AG09309 (cell line): ENCODE results near the gene SPACA9.

ENCODE experiments used
- DNase-seq: peaks from one replicate; pipeline ENCODE4 v3.0.0-alpha.2; 2010; ENCODE audit warnings: low read depth
- H3K4me3 ChIP-seq: 2 replicates; pipeline ENCODE4 v1.5.1; 2011; ENCODE audit warnings: mild to moderate bottlenecking, low read depth, low read length, moderate library complexity; ENCODE audit not compliant: control insufficient read depth
- TF ChIP-seq, protein P1 (sequence below): IDR thresholded peaks from 2 replicates; pipeline ENCODE4 v1.5.1; 2011; ENCODE audit warnings: mild to moderate bottlenecking, low read depth, low read length, inconsistent platforms; ENCODE audit not compliant: insufficient read depth, control insufficient read depth; ENCODE audit errors: missing control alignments

Gene SPACA9

GRCh38 chr9:132863096-132863495 lies 15.6 kb upstream of the SPACA9 start:
- TF ChIP-seq, protein P1, sequence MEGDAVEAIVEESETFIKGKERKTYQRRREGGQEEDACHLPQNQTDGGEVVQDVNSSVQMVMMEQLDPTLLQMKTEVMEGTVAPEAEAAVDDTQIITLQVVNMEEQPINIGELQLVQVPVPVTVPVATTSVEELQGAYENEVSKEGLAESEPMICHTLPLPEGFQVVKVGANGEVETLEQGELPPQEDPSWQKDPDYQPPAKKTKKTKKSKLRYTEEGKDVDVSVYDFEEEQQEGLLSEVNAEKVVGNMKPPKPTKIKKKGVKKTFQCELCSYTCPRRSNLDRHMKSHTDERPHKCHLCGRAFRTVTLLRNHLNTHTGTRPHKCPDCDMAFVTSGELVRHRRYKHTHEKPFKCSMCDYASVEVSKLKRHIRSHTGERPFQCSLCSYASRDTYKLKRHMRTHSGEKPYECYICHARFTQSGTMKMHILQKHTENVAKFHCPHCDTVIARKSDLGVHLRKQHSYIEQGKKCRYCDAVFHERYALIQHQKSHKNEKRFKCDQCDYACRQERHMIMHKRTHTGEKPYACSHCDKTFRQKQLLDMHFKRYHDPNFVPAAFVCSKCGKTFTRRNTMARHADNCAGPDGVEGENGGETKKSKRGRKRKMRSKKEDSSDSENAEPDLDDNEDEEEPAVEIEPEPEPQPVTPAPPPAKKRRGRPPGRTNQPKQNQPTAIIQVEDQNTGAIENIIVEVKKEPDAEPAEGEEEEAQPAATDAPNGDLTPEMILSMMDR: no peak
- no peak for DNase-seq
- no peak overlapping the region for H3K4me3 ChIP-seq

GRCh38 chr9:132864277-132864676 lies 14.4 kb upstream of the SPACA9 start:
- no peak overlapping the region for H3K4me3 ChIP-seq
- no peak for DNase-seq
- TF ChIP-seq, protein P1: no peak

GRCh38 chr9:132864691-132865090 lies 14.0 kb upstream of the SPACA9 start:
- no peak for DNase-seq
- TF ChIP-seq, protein P1: no peak
- no peak overlapping the region for H3K4me3 ChIP-seq

- no peak overlapping the region for H3K4me3 ChIP-seq
- TF ChIP-seq, protein P1: no peak
- no peak for DNase-seq
Measured at GRCh38 chr9:132866898-132867297, 11.8 kb upstream of the SPACA9 start.

DNA sequence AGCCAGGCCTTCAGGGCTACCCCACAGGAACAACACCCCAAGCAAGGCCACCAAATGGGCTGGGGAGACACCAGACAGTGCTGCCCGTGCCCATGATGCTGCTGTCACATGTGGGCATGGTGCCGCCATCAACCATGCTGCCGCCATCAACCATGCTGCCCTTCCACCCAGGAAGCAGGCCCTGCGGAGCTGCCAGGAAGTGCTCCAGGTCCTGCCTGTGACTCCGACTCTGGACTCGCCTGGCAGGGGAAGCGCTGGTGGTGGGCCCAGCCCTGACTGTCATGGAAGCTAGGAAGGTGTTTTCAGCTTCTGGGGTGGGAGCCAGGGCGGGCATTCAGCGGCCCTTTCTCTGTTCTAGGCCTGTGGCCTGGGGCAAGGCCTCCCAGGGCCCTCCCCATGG lies 9.4 kb upstream of the SPACA9 start:
- DNase-seq: no peak
- TF ChIP-seq, protein P1: no peak
- H3K4me3 ChIP-seq: no peak overlapping the region

- TF ChIP-seq, protein P1: no peak
- DNase-seq: no peak
- H3K4me3 ChIP-seq: no peak overlapping the region
Measured at GRCh38 chr9:132873403-132873802, 5.3 kb upstream of the SPACA9 start.

- H3K4me3 ChIP-seq: no peak overlapping the region
- no peak for DNase-seq
- TF ChIP-seq, protein P1: no peak
Measured at GRCh38 chr9:132875159-132875558, 3.5 kb upstream of the SPACA9 start.
